ENCODE results near the gene UBASH3A. TPM values are rescaled to one million over a fixed set of nuclear protein-coding genes. Genes with fewer than 3 reads are reported as not detected.
A peak's percentile ranks its signal among the peaks of the same experiment; 100 is the strongest.

The UBASH3A gene
- total RNA-seq, 1 donor from 2014 or later: not detected

- Mint-ChIP-seq H3K36me3 (no peaks in the 10 kb centered on the region), H3K4me3 (no peak overlapping the region), H3K9me3 (peaks cover 6% of the 10 kb centered on the region), H3K27me3 (ENCODE audit: insufficient read depth, low read depth) (peaks cover 14% of the 10 kb centered on the region), H3K4me1 (peaks cover 21% of the 10 kb centered on the region), H3K27ac (no peak overlapping the region)
- Histone ChIP-seq H3K4me3 (no peak overlapping the region), H3K36me3 (no peaks in the 10 kb centered on the region), H3K27ac (no peak overlapping the region), H3K9ac (no peak overlapping the region), H4K20me1 (ENCODE audit: low read depth) (no peaks in the 10 kb centered on the region), H3K79me2 (ENCODE audit: low read depth) (no peaks in the 10 kb centered on the region), H3K9me3 (ENCODE audit: low read depth) (no peaks in the 10 kb centered on the region), H3K27me3 (no peaks in the 10 kb centered on the region), H3K4me2 (no peak overlapping the region), H3K4me1 (no peaks in the 10 kb centered on the region), H2AFZ (replicated peaks) (no peak overlapping the region), H3F3A (ENCODE audit: low read depth) (no peaks in the 10 kb centered on the region)
- no peak for DNase-seq (ENCODE audit: low spot score)
- TF ChIP-seq CTCF (IDR thresholded peaks at IDR 0.05) (no peak), EZH2 (IDR thresholded peaks at IDR 0.05) (no peak), EZH2phosphoT487 (IDR thresholded peaks at IDR 0.05) (no peak)
These were observed 43.4 kb upstream of the UBASH3A start for GRCh38 chr21:42360317-42360716.

GRCh38 chr21:42361286-42361685 is 42.4 kb upstream of the UBASH3A start:
- Histone ChIP-seq H3K79me2 (ENCODE audit: low read depth) (no peaks in the 10 kb centered on the region), H3K27ac (no peak overlapping the region), H3K4me2 (no peak overlapping the region), H3K36me3 (no peaks in the 10 kb centered on the region), H3F3A (ENCODE audit: low read depth) (no peaks in the 10 kb centered on the region), H3K9ac (no peak overlapping the region), H3K4me1 (no peaks in the 10 kb centered on the region), H4K20me1 (ENCODE audit: low read depth) (no peaks in the 10 kb centered on the region), H3K9me3 (ENCODE audit: low read depth) (no peaks in the 10 kb centered on the region), H3K4me3 (no peak overlapping the region), H2AFZ (replicated peaks) (no peak overlapping the region), H3K27me3 (no peaks in the 10 kb centered on the region)
- DNase-seq (ENCODE audit: low spot score): no peak
- no peak overlapping the region for H3K4me3 Mint-ChIP-seq
- TF ChIP-seq CTCF (IDR thresholded peaks at IDR 0.05) (no peak), EZH2 (IDR thresholded peaks at IDR 0.05) (no peak), EZH2phosphoT487 (IDR thresholded peaks at IDR 0.05) (no peak)
- no peak overlapping the region for H3K27ac Mint-ChIP-seq
- peaks cover 2% of the 10 kb centered on the region for H3K9me3 Mint-ChIP-seq
- H3K36me3 Mint-ChIP-seq: no peaks in the 10 kb centered on the region
- peaks cover 14% of the 10 kb centered on the region for H3K27me3 Mint-ChIP-seq (ENCODE audit: insufficient read depth, low read depth)
- peaks cover 21% of the 10 kb centered on the region for H3K4me1 Mint-ChIP-seq

- no peaks in the 10 kb centered on the region for H3K27me3 ChIP-seq
- Mint-ChIP-seq H3K4me1 (peaks cover 24% of the 10 kb centered on the region), H3K36me3 (no peaks in the 10 kb centered on the region), H3K27ac (peak overlapping the region; percentile 87), H3K4me3 (no peak overlapping the region), H3K27me3 (ENCODE audit: insufficient read depth, low read depth) (peaks cover 16% of the 10 kb centered on the region), H3K9me3 (no peaks in the 10 kb centered on the region)
- TF ChIP-seq CTCF (IDR thresholded peaks at IDR 0.05) (no peak), EZH2phosphoT487 (IDR thresholded peaks at IDR 0.05) (no peak), EZH2 (IDR thresholded peaks at IDR 0.05) (no peak)
- H3K9me3 ChIP-seq (ENCODE audit: low read depth): no peaks in the 10 kb centered on the region
- no peak for DNase-seq (ENCODE audit: low spot score)
- H3K36me3 ChIP-seq: no peaks in the 10 kb centered on the region
- no peaks in the 10 kb centered on the region for H3K79me2 ChIP-seq (ENCODE audit: low read depth)
- H2AFZ ChIP-seq (replicated peaks): no peak overlapping the region
- no peak overlapping the region for H3K27ac ChIP-seq
- no peak overlapping the region for H3K9ac ChIP-seq
- H3F3A ChIP-seq (ENCODE audit: low read depth): no peaks in the 10 kb centered on the region
- H3K4me1 ChIP-seq: no peaks in the 10 kb centered on the region
- no peak overlapping the region for H3K4me2 ChIP-seq
- H3K4me3 ChIP-seq: no peak overlapping the region
- no peaks in the 10 kb centered on the region for H4K20me1 ChIP-seq (ENCODE audit: low read depth)
These were observed 41.5 kb upstream of the UBASH3A start for GRCh38 chr21:42362198-42362597.
